Limb (tissue), 2 donors: ENCODE results near the gene MED1.

Experiments
- DNase-seq, 2 donors: peaks; one replicate each; pipeline ENCODE4 v3.0.0-alpha.2; 2016; ENCODE audit errors: extremely low spot score in 2 of 2

Gene MED1

DNA sequence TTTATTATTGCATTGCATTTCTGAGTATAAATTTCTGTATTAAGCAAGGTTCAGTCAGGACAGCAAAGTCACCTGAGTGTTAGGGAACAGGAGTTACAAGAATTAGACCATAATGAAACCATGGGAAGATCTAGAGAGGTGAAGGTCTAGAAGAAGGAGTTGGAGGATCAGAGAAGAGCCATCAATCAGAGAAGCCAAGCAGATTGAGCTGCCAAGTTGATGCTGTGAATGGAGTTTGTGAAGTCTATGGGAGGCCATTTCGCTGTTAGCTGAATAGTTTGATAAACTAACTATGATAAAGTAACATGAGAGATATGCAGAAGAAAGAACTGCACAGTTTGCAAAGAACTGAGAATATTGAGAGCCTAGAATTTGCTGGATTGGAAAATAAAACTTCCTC lies 90.0 kb downstream of the MED1 start:
- DNase-seq: no peak

DNA sequence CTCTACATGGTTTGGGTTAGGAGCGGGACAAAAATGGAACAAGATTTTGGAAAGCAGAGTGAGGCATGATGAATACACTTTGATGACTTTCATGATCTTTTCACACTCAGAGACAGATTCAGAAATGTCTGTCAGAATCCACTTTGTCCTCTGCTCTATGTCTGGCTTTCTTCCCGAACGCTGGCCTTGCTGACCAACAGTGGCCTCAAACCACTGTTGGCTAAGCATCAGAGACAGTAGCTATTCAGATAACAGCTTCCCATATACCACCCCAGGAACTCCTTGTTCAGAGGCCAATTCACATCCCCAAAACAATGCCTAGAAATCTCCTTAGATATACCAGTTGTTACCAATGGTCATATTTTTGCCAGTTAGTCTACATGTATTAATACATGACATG lies 90.5 kb downstream of the MED1 start:
- no peak for DNase-seq

DNA sequence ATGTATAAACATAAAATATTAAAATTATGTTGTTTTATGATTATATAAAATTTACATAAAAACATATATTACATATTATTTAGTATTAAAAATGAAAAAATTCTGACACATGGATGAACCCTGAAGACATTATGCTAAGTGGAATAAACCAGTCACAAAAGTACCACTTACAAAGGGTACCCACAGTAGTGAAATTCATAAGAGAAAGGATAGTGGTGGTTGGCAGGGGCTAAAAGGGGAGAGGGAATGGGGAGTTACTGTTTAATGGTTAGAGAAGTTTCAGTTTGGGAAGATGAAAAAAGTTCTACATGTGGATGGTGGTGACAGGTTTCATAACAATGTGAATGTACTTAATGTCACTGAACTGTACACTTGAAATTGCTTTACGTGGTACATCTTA lies 91.1 kb downstream of the MED1 start:
- no peak for DNase-seq

DNA sequence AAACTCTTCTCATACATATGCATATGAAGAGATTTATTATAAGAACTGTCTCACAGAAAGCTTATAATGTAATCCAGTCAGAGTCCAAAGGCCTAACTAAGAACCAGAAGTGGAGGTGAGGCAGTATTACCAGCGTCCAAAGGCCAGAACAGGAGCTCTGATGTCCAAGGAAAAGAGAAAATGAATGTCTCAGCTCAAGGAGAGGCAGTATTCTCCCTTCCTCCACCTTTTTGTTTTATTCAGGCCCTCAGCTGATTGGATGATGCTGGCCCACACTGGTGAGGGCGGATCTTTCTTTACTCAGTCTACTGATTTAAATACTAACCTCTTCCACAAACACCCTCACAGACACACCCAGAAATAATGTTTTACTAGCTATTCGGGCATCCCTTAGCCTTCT lies 93.1 kb downstream of the MED1 start:
- DNase-seq: no peak

DNA sequence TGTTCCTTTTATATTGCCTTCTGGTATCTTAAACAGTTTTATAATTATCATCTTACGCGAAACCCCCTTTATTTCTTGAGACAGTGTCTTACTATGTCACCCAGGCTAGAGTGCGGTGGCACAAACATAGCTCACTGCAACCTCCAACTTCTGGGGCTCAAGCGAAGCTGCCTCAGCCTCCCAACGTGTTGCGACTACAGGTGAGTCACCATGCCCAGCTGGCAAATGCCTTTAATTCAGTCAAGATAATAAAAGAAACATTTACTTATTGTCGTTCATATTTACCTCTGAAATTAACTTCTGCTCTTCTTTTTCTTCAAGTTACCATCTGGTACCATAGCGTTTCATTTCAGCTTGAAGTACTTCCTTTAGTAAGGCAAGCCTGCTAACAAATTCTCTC lies 93.6 kb downstream of the MED1 start:
- DNase-seq: no peak
